Ovary (tissue), 3 donors: Measurements from ENCODE around the gene ATAD3C.
A peak's percentile ranks its signal among the peaks of the same experiment; 100 is the strongest.

Source experiments
- POLR2A ChIP-seq: fragments of 450-650 bp; IDR thresholded peaks from one replicate; pipeline ENCODE4 v1.6.1; 2017; ENCODE audit warnings: antibody characterized with exemption, mild to moderate bottlenecking, moderate library complexity
- TF ChIP-seq, protein P1 (sequence below), 3 donors: fragments of 450-650 bp in 2 of 3; fragments of 200-600 bp in 1 of 3; IDR thresholded peaks; one replicate each; pipeline versions ENCODE4 v1.5.1 to v1.8.0; 2016 to 2022; ENCODE audit warnings: antibody characterized with exemption in 3 of 3, mild to moderate bottlenecking in 1 of 3
- donor health status: DM: no; HTN: no; CAD: no.

- TF ChIP-seq, protein P1, sequence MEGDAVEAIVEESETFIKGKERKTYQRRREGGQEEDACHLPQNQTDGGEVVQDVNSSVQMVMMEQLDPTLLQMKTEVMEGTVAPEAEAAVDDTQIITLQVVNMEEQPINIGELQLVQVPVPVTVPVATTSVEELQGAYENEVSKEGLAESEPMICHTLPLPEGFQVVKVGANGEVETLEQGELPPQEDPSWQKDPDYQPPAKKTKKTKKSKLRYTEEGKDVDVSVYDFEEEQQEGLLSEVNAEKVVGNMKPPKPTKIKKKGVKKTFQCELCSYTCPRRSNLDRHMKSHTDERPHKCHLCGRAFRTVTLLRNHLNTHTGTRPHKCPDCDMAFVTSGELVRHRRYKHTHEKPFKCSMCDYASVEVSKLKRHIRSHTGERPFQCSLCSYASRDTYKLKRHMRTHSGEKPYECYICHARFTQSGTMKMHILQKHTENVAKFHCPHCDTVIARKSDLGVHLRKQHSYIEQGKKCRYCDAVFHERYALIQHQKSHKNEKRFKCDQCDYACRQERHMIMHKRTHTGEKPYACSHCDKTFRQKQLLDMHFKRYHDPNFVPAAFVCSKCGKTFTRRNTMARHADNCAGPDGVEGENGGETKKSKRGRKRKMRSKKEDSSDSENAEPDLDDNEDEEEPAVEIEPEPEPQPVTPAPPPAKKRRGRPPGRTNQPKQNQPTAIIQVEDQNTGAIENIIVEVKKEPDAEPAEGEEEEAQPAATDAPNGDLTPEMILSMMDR (IDR thresholded peaks at IDR 0.05): peak in 1 of 3 donors; percentile 5
- peak; percentile 25 for TF ChIP-seq POLR2A
Measured at GRCh38 chr1:1471389-1472052, 22.0 kb downstream of the ATAD3C start, which contains the start of gene ATAD3B.
